GM12878 (cell line): ENCODE data around the gene TMEM192. TPM values are rescaled to one million over a fixed set of nuclear protein-coding genes. Genes with fewer than 3 reads are reported as not detected.

Source experiments
- ATAC-seq: fragments of 200-7000 bp; cut with Tn5 transposase; 3 replicates; pipeline ENCODE4 v1.9.1; 2020; ENCODE audit warnings: mild to moderate bottlenecking, moderate library complexity
- BruUV-seq: library from RNA; stranded (reverse); fragments of 400-500 nt; replicated peaks from 2 replicates; lab custom pipeline; 2021; lab: Mats Ljungman, UMichigan
- CTCF ChIA-PET: fragments of 300-600 bp; sonication (Branson Sonifier 250); formaldehyde crosslinking; extraction: SDS; loops from one replicate; lab custom pipeline; 2021; ENCODE audit warnings: inconsistent platforms; lab: Yijun Ruan, JAX
- POLR2A ChIA-PET: fragments of 350-600 bp; formaldehyde crosslinking; extraction: SDS; loops from one replicate; lab custom pipeline; 2021; ENCODE audit warnings: inconsistent platforms; lab: Charles Lee
- RAD21 ChIA-PET: fragments of 300-600 bp; sonication (Branson Sonifier 250); formaldehyde crosslinking; loops from one replicate; lab custom pipeline; 2023; ENCODE audit warnings: antibody characterized with exemption; ENCODE audit not compliant: unreplicated experiment; lab: Charles Lee
- SMC1A ChIA-PET: fragments of 300-600 bp; sonication (Branson Sonifier 250); formaldehyde crosslinking; loops from one replicate; lab custom pipeline; 2023; ENCODE audit not compliant: unreplicated experiment, uncharacterized antibody; lab: Charles Lee
- DNase-seq: peaks from one replicate; pipeline ENCODE4 v3.0.0-alpha.2; 2011; ENCODE audit warnings: low read depth, low spot score
- FAIRE-seq: peaks from 3 replicates; lab custom pipeline; 2011; peaks lifted over from hg19 to GRCh38; lab: Jason Lieb, UNC
- H2AFZ ChIP-seq: 2 replicates; pipeline ENCODE4 v1.6.0; 2011; ENCODE audit warnings: low read depth, low read length, control low read depth; ENCODE audit not compliant: control insufficient read depth
- H3K27ac ChIP-seq: 2 replicates; pipeline ENCODE4 v1.5.1; 2011; ENCODE audit warnings: control low read depth; ENCODE audit not compliant: control insufficient read depth, insufficient read depth
- H3K27me3 ChIP-seq, 2 experiments: replicated peaks in 1 of 2; 2 replicates each; pipeline versions ENCODE4 v1.6.0 to v1.6.1; 2011; ENCODE audit warnings: low read length in 1 of 2; ENCODE audit not compliant: control insufficient read depth in 2 of 2, insufficient read depth in 2 of 2
- H3K36me3 ChIP-seq, 2 experiments: 2 replicates each; pipeline ENCODE4 v1.5.1; 2011; ENCODE audit warnings: low read length in 1 of 2; ENCODE audit not compliant: control insufficient read depth in 2 of 2, insufficient read depth in 2 of 2
- H3K4me1 ChIP-seq: 2 replicates; pipeline ENCODE4 v1.6.1; 2011; ENCODE audit warnings: mild to moderate bottlenecking, low read length, moderate library complexity, mixed read lengths; ENCODE audit not compliant: control insufficient read depth, insufficient read depth
- H3K4me2 ChIP-seq: 2 replicates; pipeline ENCODE4 v1.6.0; 2011; ENCODE audit warnings: control low read depth; ENCODE audit not compliant: control insufficient read depth, insufficient read depth
- H3K4me3 ChIP-seq: fragments of 200-600 bp; sonication (generic); 2 replicates; pipeline ENCODE4 v1.5.1; 2016
- H3K79me2 ChIP-seq: 2 replicates; pipeline ENCODE4 v1.6.0; 2011; ENCODE audit warnings: low read length; ENCODE audit not compliant: control insufficient read depth, insufficient read depth
- H3K9ac ChIP-seq: 2 replicates; pipeline ENCODE4 v1.8.0; 2011; ENCODE audit warnings: low read length, control low read depth, mixed read lengths; ENCODE audit not compliant: control insufficient read depth, insufficient read depth
- H3K9me3 ChIP-seq: replicated peaks from 3 replicates; pipeline ENCODE4 v1.5.1; 2011; ENCODE audit warnings: mild to moderate bottlenecking, low read length; ENCODE audit not compliant: control insufficient read depth, insufficient read depth
- H4K20me1 ChIP-seq: 2 replicates; pipeline ENCODE4 v1.6.0; 2011; ENCODE audit not compliant: control insufficient read depth, insufficient read depth
- BACH1 ChIP-seq: fragments of 450-650 bp; IDR thresholded peaks from 2 replicates; pipeline ENCODE4 v1.6.1; 2017; ENCODE audit warnings: mild to moderate bottlenecking, borderline replicate concordance
- CHD1 ChIP-seq: IDR thresholded peaks from 2 replicates; pipeline ENCODE4 v1.6.1; 2012; ENCODE audit warnings: low read depth, low read length, improper control_type of control experiment
- CTCF ChIP-seq, 3 experiments: IDR thresholded peaks in 2 of 3; conservative IDR thresholded peaks in 1 of 3; 2 replicates each; pipeline ENCODE4 v1.5.1; 2011; ENCODE audit warnings: low read depth in 3 of 3, low read length in 3 of 3, mild to moderate bottlenecking in 3 of 3, control low read depth in 2 of 3, moderate library complexity in 2 of 3, inconsistent platforms in 1 of 3, mixed read lengths in 1 of 3; ENCODE audit not compliant: control insufficient read depth in 2 of 3, insufficient read depth in 1 of 3; ENCODE audit errors: extremely low read depth in 1 of 3
- KAT2A ChIP-seq: conservative IDR thresholded peaks from 2 replicates; pipeline ENCODE4 v1.6.1; 2011; ENCODE audit warnings: low read depth, low read length; ENCODE audit not compliant: control insufficient read depth
- NFIC ChIP-seq: IDR thresholded peaks from 2 replicates; pipeline ENCODE4 v1.6.1; 2012; ENCODE audit warnings: low read depth, mild to moderate bottlenecking, inconsistent platforms, low read length, moderate library complexity
- NFYA ChIP-seq: IDR thresholded peaks from 2 replicates; pipeline ENCODE4 v1.6.1; 2011; ENCODE audit warnings: low read depth, mild to moderate bottlenecking, low read length, improper control_type of control experiment, borderline replicate concordance
- NKRF ChIP-seq: fragments of 450-650 bp; conservative IDR thresholded peaks from 2 replicates; pipeline ENCODE4 v1.6.1; 2017; ENCODE audit warnings: mild to moderate bottlenecking, moderate library complexity
- PBX3 ChIP-seq: IDR thresholded peaks from 2 replicates; pipeline ENCODE4 v1.6.1; 2011; ENCODE audit warnings: mild to moderate bottlenecking, low read depth, low read length, moderate library complexity; ENCODE audit not compliant: insufficient replicate concordance
- PKNOX1 ChIP-seq: fragments of 450-650 bp; IDR thresholded peaks from 2 replicates; pipeline ENCODE4 v1.6.1; 2016; ENCODE audit warnings: mild to moderate bottlenecking
- SKIL ChIP-seq: fragments of 450-650 bp; IDR thresholded peaks from 2 replicates; pipeline ENCODE4 v1.6.1; 2017; ENCODE audit warnings: mild to moderate bottlenecking, low read depth, inconsistent platforms; ENCODE audit not compliant: poor library complexity, severe bottlenecking
- STAT3 ChIP-seq: IDR thresholded peaks from 2 replicates; pipeline ENCODE4 v1.6.1; 2011; ENCODE audit warnings: low read depth, low read length, improper control_type of control experiment
- YBX1 ChIP-seq: fragments of 450-650 bp; IDR thresholded peaks from 2 replicates; pipeline ENCODE4 v1.6.1; 2016; ENCODE audit warnings: antibody characterized with exemption
- WGBS: methylation state at CpG from one replicate; pipeline ENCODE4 v1.1.6; 2016; ENCODE audit warnings: low lambda C conversion rate; ENCODE audit not compliant: insufficient replicate concordance, insufficient coverage; ENCODE audit errors: missing lambda C conversion rate; 5-methylcytosine and 5-hydroxymethylcytosine counted together
- in situ Hi-C: fragments of 300-500 bp; cut with MboI; formaldehyde crosslinking; loops from 9 replicates; pipeline ENCODE4 v1.14.3; 2018; ENCODE audit warnings: mixed read lengths
- intact Hi-C: fragments of 100-400 bp; cut with micrococcal nuclease; formaldehyde crosslinking; loops from one replicate; pipeline ENCODE4 v1.14.2; 2022; ENCODE audit not compliant: unreplicated experiment
- polyA plus RNA-seq, 11 experiments: library from polyadenylated mRNA; depleted of rRNA in 4 of 11; unstranded in 6 of 11; stranded (reverse) in 5 of 11; fragments of >200 nt; fragmentation: Nextera tagmentation in 4 of 11; fragmentation: Illumina TruSeq in 1 of 11; extraction: Ambion mirVana in 4 of 11; extraction: Trizol in 1 of 11; gene quantifications; 1 replicate in 1 of 11; 2 replicates in 10 of 11; pipeline versions ENCODE4 v1.2.1 to v1.2.3, GENCODE V29; 2011 to 2016; ENCODE audit warnings: inconsistent platforms in 2 of 11, missing spikeins in 2 of 11, low read depth in 1 of 11
- total RNA-seq, 4 experiments: library from RNA; depleted of rRNA in 3 of 4; stranded (reverse); fragments of >200 nt in 3 of 4; fragmentation: Illumina TruSeq in 1 of 4; extraction: Trizol in 1 of 4; gene quantifications; 2 replicates each; pipeline versions ENCODE4 v1.2.1 to v1.2.3, GENCODE V29; 2013 to 2021

TMEM192 gene
- total and polyA plus RNA-seq, 10 of the 15 experiments (the other 5 are each of a cell fraction or from before 2014, with no cell fraction given), result 1.8 to 16.0 (median 10.0) TPM

- H3K27ac ChIP-seq, result no peak overlapping the region
- H3K9me3 ChIP-seq, result no peaks in the 10 kb centered on the region
- H3K79me2 ChIP-seq, result no peaks in the 10 kb centered on the region
- no peak overlapping the region for H3K4me3 ChIP-seq
- POLR2A ChIA-PET, result no interaction called here
- no peak overlapping the region for H3K9ac ChIP-seq
- TF ChIP-seq YBX1 (no peak), PKNOX1 (no peak), CHD1 (no peak), SKIL (no peak), BACH1 (no peak), NKRF (no peak), STAT3 (no peak), NFYA (no peak), KAT2A (no peak), PBX3 (no peak), NFIC (no peak), CTCF (IDR thresholded peaks at IDR 0.05 in 2 of 3, conservative IDR thresholded peaks at IDR 0.05 in 1 of 3; ENCODE audit: control insufficient read depth in 2 of 3, extremely low read depth in 1 of 3, insufficient read depth in 1 of 3, low read depth in 3 of 3, low read length in 3 of 3) (no peak)
- TF ChIP-seq, all 136 proteins: peak for 0
- no peak overlapping the region for H3K4me2 ChIP-seq
- no peaks in the 10 kb centered on the region for H3K36me3 ChIP-seq
- 95% methylated on average over 3 of the region's 3 CpGs for WGBS
- H4K20me1 ChIP-seq, result no peaks in the 10 kb centered on the region
- H3K27me3 ChIP-seq, result no peaks in the 10 kb centered on the region
- RAD21 ChIA-PET, result interaction anchor here (1.4 kb wide), 1 partner anchor 157 kb away, joined by 4 read pairs; no protein-coding TSS in a partner anchor
- SMC1A ChIA-PET, result interaction anchor here (1.2 kb wide), 1 partner anchor 157 kb away, joined by 3 read pairs; no protein-coding TSS in a partner anchor
- ATAC-seq (no peak), DNase-seq (no peak), FAIRE-seq (no peak)
- intact Hi-C loops (loop anchor here (5.0 kb wide), 1 partner anchor 158 kb away; no protein-coding TSS in a partner anchor), in situ Hi-C loops (loop anchor here (5.0 kb wide), 1 partner anchor 318 kb away; no protein-coding TSS in a partner anchor)
- no peaks in the 10 kb centered on the region for H3K4me1 ChIP-seq
- CTCF ChIA-PET, result interaction anchor here (1.4 kb wide), 1 partner anchor 314 kb away, joined by 4 read pairs; no protein-coding TSS in a partner anchor
- H2AFZ ChIP-seq, result no peak overlapping the region
- BruUV-seq, result no TSS peak
Measured at GRCh38 chr4:165094873-165095272, 17.8 kb downstream of the TMEM192 start.
